HPDE6-E6E7 (cell line): Measurements from ENCODE around the gene RNF220.
A peak's percentile ranks its signal among the peaks of the same experiment; 100 is the strongest.

ENCODE experiments used
- DNase-seq: peaks from one replicate; pipeline ENCODE4 v3.0.0; 2011; ENCODE audit warnings: missing footprints; ENCODE audit errors: extremely low spot score

RNF220 gene

GRCh38 chr1:44610527-44611148, 205.6 kb downstream of the RNF220 start:
- no peak for DNase-seq

- no peak for DNase-seq
These were observed 206.4 kb downstream of the RNF220 start for GRCh38 chr1:44611419-44611818.

- no peak for DNase-seq
These were observed 206.8 kb downstream of the RNF220 start for GRCh38 chr1:44611866-44612265.

GRCh38 chr1:44613941-44614340, 208.9 kb downstream of the RNF220 start:
- DNase-seq: no peak

- DNase-seq: no peak
These were observed 211.4 kb downstream of the RNF220 start for GRCh38 chr1:44616284-44616990.

GRCh38 chr1:44616991-44617702, 212.1 kb downstream of the RNF220 start:
- peak; percentile 85 for DNase-seq

- no peak for DNase-seq
These were observed 212.6 kb downstream of the RNF220 start for GRCh38 chr1:44617703-44618029.

- DNase-seq: no peak
These were observed 214.3 kb downstream of the RNF220 start for GRCh38 chr1:44619261-44619900.

GRCh38 chr1:44620072-44620471, 215.0 kb downstream of the RNF220 start:
- DNase-seq: no peak

GRCh38 chr1:44621841-44622286, 216.8 kb downstream of the RNF220 start:
- no peak for DNase-seq

- no peak for DNase-seq
These were observed 219.3 kb downstream of the RNF220 start for GRCh38 chr1:44624268-44624901.

- no peak for DNase-seq
These were observed 220.3 kb downstream of the RNF220 start for GRCh38 chr1:44625348-44625747.

- no peak for DNase-seq
These were observed 224.1 kb downstream of the RNF220 start for GRCh38 chr1:44628962-44629756.

GRCh38 chr1:44630116-44630515, 225.1 kb downstream of the RNF220 start:
- no peak for DNase-seq

- DNase-seq: no peak
These were observed 226.2 kb downstream of the RNF220 start for GRCh38 chr1:44631333-44631646.

- peak; percentile 94 for DNase-seq
These were observed 226.8 kb downstream of the RNF220 start for GRCh38 chr1:44631647-44632539.

- no peak for DNase-seq
These were observed 227.5 kb downstream of the RNF220 start for GRCh38 chr1:44632598-44632997.

GRCh38 chr1:44634606-44635189, 229.6 kb downstream of the RNF220 start:
- no peak for DNase-seq

- no peak for DNase-seq
These were observed 230.4 kb downstream of the RNF220 start for GRCh38 chr1:44635439-44635838.
